SK-N-SH treated with all-trans-retinoic acid at 6 μM for 48 hours (cell line): Measurements from ENCODE around the gene TBCD.

Source experiments
- ATAC-seq: fragments of 200-7000 bp; cut with Tn5 transposase; 3 replicates; pipeline ENCODE4 v1.9.1; 2020; ENCODE audit warnings: mild to moderate bottlenecking, moderate library complexity
- ARNTL ChIP-seq: fragments of 450-650 bp; formaldehyde crosslinking; IDR thresholded peaks from 2 replicates; pipeline ENCODE4 v1.5.0; 2020; ENCODE audit warnings: low read depth, mild to moderate bottlenecking, moderate library complexity, borderline replicate concordance
- BACH2 ChIP-seq: fragments of 250-450 bp; sonication (Bioruptor Pico); IDR thresholded peaks from 2 replicates; pipeline ENCODE4 v1.9.0; 2021; ENCODE audit warnings: mild to moderate bottlenecking, borderline replicate concordance
- CREB5 ChIP-seq: fragments of 250-450 bp; sonication (Bioruptor Pico); IDR thresholded peaks from 2 replicates; pipeline ENCODE4 v1.5.1; 2020; ENCODE audit warnings: low read depth, mild to moderate bottlenecking, moderate library complexity
- CSDC2 ChIP-seq: fragments of 250-450 bp; sonication (Bioruptor Pico); IDR thresholded peaks from 2 replicates; pipeline ENCODE4 v1.5.0; 2020; ENCODE audit warnings: mild to moderate bottlenecking, moderate library complexity
- CSRNP3 ChIP-seq: fragments of 250-450 bp; sonication (Bioruptor Pico); IDR thresholded peaks from 2 replicates; pipeline ENCODE4 v1.5.1; 2021; ENCODE audit warnings: mild to moderate bottlenecking, moderate library complexity
- ESRRG ChIP-seq: fragments of 250-450 bp; sonication (Bioruptor Pico); IDR thresholded peaks from 2 replicates; pipeline ENCODE4 v1.6.1; 2021; ENCODE audit warnings: mild to moderate bottlenecking
- ISL1 ChIP-seq: fragments of 250-450 bp; sonication (Bioruptor Pico); IDR thresholded peaks from 2 replicates; pipeline ENCODE4 v2.1.2; 2022; ENCODE audit warnings: mild to moderate bottlenecking, moderate library complexity
- PATZ1 ChIP-seq: fragments of 250-450 bp; sonication (Bioruptor Pico); IDR thresholded peaks from 2 replicates; pipeline ENCODE4 v1.8.0; 2020; ENCODE audit warnings: mild to moderate bottlenecking, moderate library complexity, borderline replicate concordance
- PPARA ChIP-seq: fragments of 250-450 bp; sonication (Bioruptor Pico); IDR thresholded peaks from 2 replicates; pipeline ENCODE4 v1.5.0; 2020; ENCODE audit warnings: mild to moderate bottlenecking, borderline replicate concordance
- RARB ChIP-seq: fragments of 250-450 bp; sonication (Bioruptor Pico); IDR thresholded peaks from 2 replicates; pipeline ENCODE4 v1.8.0; 2021; ENCODE audit warnings: mild to moderate bottlenecking, moderate library complexity
- SNAI2 ChIP-seq: fragments of 250-450 bp; sonication (Bioruptor Pico); IDR thresholded peaks from 2 replicates; pipeline ENCODE4 v1.5.0; 2020; ENCODE audit warnings: mild to moderate bottlenecking, moderate library complexity
- ZFP3 ChIP-seq: fragments of 250-450 bp; sonication (Bioruptor Pico); IDR thresholded peaks from 2 replicates; pipeline ENCODE4 v1.5.0; 2020; ENCODE audit warnings: mild to moderate bottlenecking, moderate library complexity
- ZFP30 ChIP-seq: fragments of 450-650 bp; formaldehyde crosslinking; IDR thresholded peaks from 2 replicates; pipeline ENCODE4 v1.5.0; 2022; ENCODE audit warnings: mild to moderate bottlenecking, moderate library complexity
- ZNF70 ChIP-seq: fragments of 450-650 bp; formaldehyde crosslinking; IDR thresholded peaks from 2 replicates; pipeline ENCODE4 v1.5.0; 2020; ENCODE audit warnings: mild to moderate bottlenecking, moderate library complexity
- ZNF8 ChIP-seq: fragments of 450-650 bp; formaldehyde crosslinking; IDR thresholded peaks from 2 replicates; pipeline ENCODE4 v1.5.0; 2020; ENCODE audit warnings: mild to moderate bottlenecking, moderate library complexity
- TF ChIP-seq, protein P1 (sequence below): fragments of 250-450 bp; sonication (Bioruptor Pico); IDR thresholded peaks from 2 replicates; pipeline ENCODE4 v1.8.0; 2021; ENCODE audit warnings: low read depth, mild to moderate bottlenecking, moderate library complexity, borderline replicate concordance
- TF ChIP-seq, protein P2 (sequence below): fragments of 250-450 bp; sonication (Bioruptor Pico); IDR thresholded peaks from 2 replicates; pipeline ENCODE4 v1.5.0; 2020; ENCODE audit warnings: mild to moderate bottlenecking, moderate library complexity

Gene TBCD

GRCh38 chr17:82861393-82861775 is 109.5 kb downstream of the TBCD start (continued):
- no peak for TF ChIP-seq CSRNP3 (CRISPR knock-in tag)
- TF ChIP-seq PPARA (CRISPR knock-in tag), result no peak
- no peak for TF ChIP-seq BACH2
- TF ChIP-seq ZNF8 (CRISPR knock-in tag), result no peak
- no peak for TF ChIP-seq ZFP3
- no peak for TF ChIP-seq ZNF70
- TF ChIP-seq ISL1 (CRISPR knock-in tag), result no peak
- TF ChIP-seq, all 23 proteins: peak for 0

GRCh38 chr17:82862191-82862590 is 110.3 kb downstream of the TBCD start:
- TF ChIP-seq ZFP30 (CRISPR knock-in tag) (no peak), BACH2 (no peak), RARB (no peak), ARNTL (CRISPR knock-in tag) (no peak), PATZ1 (no peak), ZNF70 (no peak), CSRNP3 (CRISPR knock-in tag) (no peak), ZNF8 (CRISPR knock-in tag) (no peak), CREB5 (no peak), ZFP3 (no peak), SNAI2 (CRISPR knock-in tag) (no peak), CSDC2 (CRISPR knock-in tag) (no peak), ESRRG (no peak)
- TF ChIP-seq, protein P1, sequence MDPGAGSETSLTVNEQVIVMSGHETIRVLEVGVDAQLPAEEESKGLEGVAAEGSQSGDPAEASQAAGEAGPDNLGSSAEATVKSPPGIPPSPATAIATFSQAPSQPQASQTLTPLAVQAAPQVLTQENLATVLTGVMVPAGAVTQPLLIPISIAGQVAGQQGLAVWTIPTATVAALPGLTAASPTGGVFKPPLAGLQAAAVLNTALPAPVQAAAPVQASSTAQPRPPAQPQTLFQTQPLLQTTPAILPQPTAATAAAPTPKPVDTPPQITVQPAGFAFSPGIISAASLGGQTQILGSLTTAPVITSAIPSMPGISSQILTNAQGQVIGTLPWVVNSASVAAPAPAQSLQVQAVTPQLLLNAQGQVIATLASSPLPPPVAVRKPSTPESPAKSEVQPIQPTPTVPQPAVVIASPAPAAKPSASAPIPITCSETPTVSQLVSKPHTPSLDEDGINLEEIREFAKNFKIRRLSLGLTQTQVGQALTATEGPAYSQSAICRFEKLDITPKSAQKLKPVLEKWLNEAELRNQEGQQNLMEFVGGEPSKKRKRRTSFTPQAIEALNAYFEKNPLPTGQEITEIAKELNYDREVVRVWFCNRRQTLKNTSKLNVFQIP (CRISPR knock-in tag), result no peak
- TF ChIP-seq, protein P2, sequence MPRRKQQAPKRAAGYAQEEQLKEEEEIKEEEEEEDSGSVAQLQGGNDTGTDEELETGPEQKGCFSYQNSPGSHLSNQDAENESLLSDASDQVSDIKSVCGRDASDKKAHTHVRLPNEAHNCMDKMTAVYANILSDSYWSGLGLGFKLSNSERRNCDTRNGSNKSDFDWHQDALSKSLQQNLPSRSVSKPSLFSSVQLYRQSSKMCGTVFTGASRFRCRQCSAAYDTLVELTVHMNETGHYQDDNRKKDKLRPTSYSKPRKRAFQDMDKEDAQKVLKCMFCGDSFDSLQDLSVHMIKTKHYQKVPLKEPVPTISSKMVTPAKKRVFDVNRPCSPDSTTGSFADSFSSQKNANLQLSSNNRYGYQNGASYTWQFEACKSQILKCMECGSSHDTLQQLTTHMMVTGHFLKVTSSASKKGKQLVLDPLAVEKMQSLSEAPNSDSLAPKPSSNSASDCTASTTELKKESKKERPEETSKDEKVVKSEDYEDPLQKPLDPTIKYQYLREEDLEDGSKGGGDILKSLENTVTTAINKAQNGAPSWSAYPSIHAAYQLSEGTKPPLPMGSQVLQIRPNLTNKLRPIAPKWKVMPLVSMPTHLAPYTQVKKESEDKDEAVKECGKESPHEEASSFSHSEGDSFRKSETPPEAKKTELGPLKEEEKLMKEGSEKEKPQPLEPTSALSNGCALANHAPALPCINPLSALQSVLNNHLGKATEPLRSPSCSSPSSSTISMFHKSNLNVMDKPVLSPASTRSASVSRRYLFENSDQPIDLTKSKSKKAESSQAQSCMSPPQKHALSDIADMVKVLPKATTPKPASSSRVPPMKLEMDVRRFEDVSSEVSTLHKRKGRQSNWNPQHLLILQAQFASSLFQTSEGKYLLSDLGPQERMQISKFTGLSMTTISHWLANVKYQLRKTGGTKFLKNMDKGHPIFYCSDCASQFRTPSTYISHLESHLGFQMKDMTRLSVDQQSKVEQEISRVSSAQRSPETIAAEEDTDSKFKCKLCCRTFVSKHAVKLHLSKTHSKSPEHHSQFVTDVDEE (CRISPR knock-in tag), result no peak
- no peak for ATAC-seq

GRCh38 chr17:82862737-82863382 is 111.0 kb downstream of the TBCD start:
- no peak for TF ChIP-seq CSRNP3 (CRISPR knock-in tag)
- ATAC-seq, result no peak
